HepG2 (cell line): ENCODE data around the gene TPST1. TPM values are rescaled to one million over a fixed set of nuclear protein-coding genes. Genes with fewer than 3 reads are reported as not detected.

ENCODE experiments used
- ATAC-seq: fragments of 200-7000 bp; cut with Tn5 transposase; 3 replicates; pipeline ENCODE4 v1.9.1; 2020; ENCODE audit warnings: mild to moderate bottlenecking, moderate library complexity
- BruUV-seq: library from RNA; stranded (reverse); fragments of 400-500 nt; replicated peaks from 2 replicates; lab custom pipeline; 2021; lab: Mats Ljungman, UMichigan
- CTCF ChIA-PET: fragments of 300-600 bp; formaldehyde crosslinking; extraction: SDS; loops from one replicate; lab custom pipeline; 2021; ENCODE audit warnings: low total read pairs, inconsistent platforms, low intra/inter-chr PET ratio; lab: Yijun Ruan, JAX
- POLR2A ChIA-PET: fragments of 350-600 bp; sonication (Branson Sonifier 250); formaldehyde crosslinking; loops from one replicate; lab custom pipeline; 2020; ENCODE audit warnings: antibody characterized with exemption, inconsistent platforms; lab: Yijun Ruan, JAX
- DNase-seq: peaks from one replicate; pipeline ENCODE4 v3.0.0-alpha.2; 2015; ENCODE audit warnings: low spot score
- FAIRE-seq: peaks from 3 replicates; lab custom pipeline; 2011; peaks lifted over from hg19 to GRCh38; lab: Jason Lieb, UNC
- H2AFZ ChIP-seq: one replicate; pipeline ENCODE4 v1.6.1; 2011; ENCODE audit warnings: low read length, inconsistent platforms
- H3K27ac ChIP-seq: fragments of 300-600 bp; 3 replicates; pipeline ENCODE4 v1.8.0; 2011; ENCODE audit warnings: mixed run types, mild to moderate bottlenecking, mixed read lengths, low read length, inconsistent platforms; ENCODE audit not compliant: insufficient read depth; ENCODE audit errors: extremely low read length
- H3K27me3 ChIP-seq, 2 experiments: fragments of 200-600 bp in 1 of 2; 2 replicates in 1 of 2; 3 replicates in 1 of 2; pipeline versions ENCODE4 v1.6.0 to v1.8.0; 2011; ENCODE audit warnings: low read length in 2 of 2, mild to moderate bottlenecking in 2 of 2, moderate library complexity in 2 of 2, inconsistent platforms in 1 of 2; ENCODE audit not compliant: insufficient read depth in 2 of 2, control insufficient read depth in 1 of 2
- H3K36me3 ChIP-seq, 2 experiments: fragments of 200-600 bp in 1 of 2; replicated peaks in 1 of 2; 2 replicates in 1 of 2; 3 replicates in 1 of 2; pipeline versions ENCODE4 v1.5.1 to v1.8.0; 2011; ENCODE audit warnings: low read length in 2 of 2, inconsistent platforms in 1 of 2; ENCODE audit not compliant: insufficient read depth in 2 of 2, control insufficient read depth in 1 of 2
- H3K4me1 ChIP-seq: 2 replicates; pipeline ENCODE4 v1.5.1; 2012; ENCODE audit warnings: low read length, inconsistent platforms; ENCODE audit not compliant: insufficient read depth
- H3K4me2 ChIP-seq: 2 replicates; pipeline ENCODE4 v1.6.0; 2011; ENCODE audit warnings: low read depth, low read length, inconsistent platforms
- H3K4me3 ChIP-seq, 3 experiments: fragments of 200-600 bp in 1 of 3; sonication (generic), shearing (Covaris generic) in 1 of 3; replicated peaks in 1 of 3; 2 replicates each; pipeline ENCODE4 v1.5.1; 2011 to 2016; ENCODE audit warnings: low read length in 3 of 3, inconsistent platforms in 2 of 3, low read depth in 2 of 3, mild to moderate bottlenecking in 2 of 3, control low read depth in 1 of 3, mixed read lengths in 1 of 3; ENCODE audit not compliant: insufficient read depth in 1 of 3
- H3K79me2 ChIP-seq: one replicate; pipeline ENCODE4 v1.6.1; 2011; ENCODE audit warnings: low read length, inconsistent platforms; ENCODE audit not compliant: insufficient read depth
- H3K9ac ChIP-seq: 2 replicates; pipeline ENCODE4 v1.6.0; 2011; ENCODE audit warnings: mild to moderate bottlenecking, low read depth, low read length, inconsistent platforms; ENCODE audit not compliant: insufficient read depth
- H3K9me3 ChIP-seq: 2 replicates; pipeline ENCODE4 v1.5.1; 2012; ENCODE audit warnings: mild to moderate bottlenecking, low read length
- H4K20me1 ChIP-seq: 2 replicates; pipeline ENCODE4 v1.6.0; 2011; ENCODE audit warnings: inconsistent platforms, mild to moderate bottlenecking, low read length, moderate library complexity; ENCODE audit not compliant: insufficient read depth
- BRF2 ChIP-seq: sonication (generic); formaldehyde crosslinking; IDR thresholded peaks from 2 replicates; pipeline ENCODE4 v1.8.1; 2022; ENCODE audit warnings: mild to moderate bottlenecking, missing genetic modification reagents
- DNMT3B ChIP-seq: conservative IDR thresholded peaks from 2 replicates; pipeline ENCODE4 v1.6.1; 2016; ENCODE audit warnings: missing biosample characterization, control low read depth
- IRF2 ChIP-seq: IDR thresholded peaks from 2 replicates; pipeline ENCODE4 v1.6.1; 2018; ENCODE audit warnings: missing genetic modification reagents, missing compliant biosample characterization
- ISX ChIP-seq: sonication (generic); formaldehyde crosslinking; conservative IDR thresholded peaks from 2 replicates; pipeline ENCODE4 v1.5.0; 2020; ENCODE audit warnings: missing genetic modification reagents
- LCORL ChIP-seq, 2 experiments: fragments of 450-650 bp in 1 of 2; sonication (generic) in 1 of 2; formaldehyde crosslinking in 1 of 2; IDR thresholded peaks; 2 replicates each; pipeline versions ENCODE4 v1.5.0 to v1.6.1; 2017 to 2020; ENCODE audit warnings: antibody characterized with exemption in 1 of 2, missing genetic modification reagents in 1 of 2
- PAF1 ChIP-seq: IDR thresholded peaks from 2 replicates; pipeline ENCODE4 v1.6.1; 2016; ENCODE audit warnings: missing genetic modification reagents, missing compliant biosample characterization
- RBAK ChIP-seq: sonication (generic); formaldehyde crosslinking; IDR thresholded peaks from 2 replicates; pipeline ENCODE4 v1.5.1; 2020; ENCODE audit warnings: mild to moderate bottlenecking, missing genetic modification reagents
- TCF7L2 ChIP-seq: IDR thresholded peaks from 2 replicates; pipeline ENCODE4 v1.6.1; 2011; ENCODE audit warnings: mild to moderate bottlenecking, low read depth, low read length, moderate library complexity
- ZNF317 ChIP-seq: sonication (generic); formaldehyde crosslinking; IDR thresholded peaks from 2 replicates; pipeline ENCODE4 v1.5.0; 2020; ENCODE audit warnings: mild to moderate bottlenecking, missing genetic modification reagents
- ZNF318 ChIP-seq: sonication (generic); formaldehyde crosslinking; IDR thresholded peaks from 2 replicates; pipeline ENCODE4 v1.4.0; 2020; ENCODE audit warnings: mild to moderate bottlenecking, missing genetic modification reagents
- ZNF441 ChIP-seq: sonication (generic); formaldehyde crosslinking; IDR thresholded peaks from 2 replicates; pipeline ENCODE4 v1.7.0; 2021; ENCODE audit warnings: missing genetic modification reagents, borderline replicate concordance
- ZNF446 ChIP-seq: sonication (generic); formaldehyde crosslinking; IDR thresholded peaks from 2 replicates; pipeline ENCODE4 v1.5.0; 2020; ENCODE audit warnings: mild to moderate bottlenecking, missing genetic modification reagents
- ZNF563 ChIP-seq: sonication (generic); formaldehyde crosslinking; IDR thresholded peaks from 2 replicates; pipeline ENCODE4 v1.8.0; 2022; ENCODE audit warnings: mild to moderate bottlenecking, moderate library complexity, missing genetic modification reagents
- WGBS: methylation state at CpG from one replicate; pipeline ENCODE4 v1.1.6; 2017; ENCODE audit warnings: low lambda C conversion rate; 5-methylcytosine and 5-hydroxymethylcytosine counted together
- in situ Hi-C: cut with HindIII; loops from 2 replicates; pipeline ENCODE4 v1.10.0; 2017; ENCODE audit warnings: low pct_unique_long_range_greater_than_20kb; ENCODE audit not compliant: extremely low pct_ligation_motif_present
- intact Hi-C: fragments of 100-400 bp; cut with micrococcal nuclease; formaldehyde crosslinking; loops from one replicate; pipeline ENCODE4 v1.10.0; 2022; ENCODE audit not compliant: unreplicated experiment
- polyA plus RNA-seq, 8 experiments: library from polyadenylated mRNA; depleted of rRNA in 3 of 8; stranded (reverse) in 7 of 8; unstranded in 1 of 8; fragments of >200 nt; fragmentation: Illumina TruSeq in 4 of 8; extraction: Trizol in 4 of 8; gene quantifications; 2 replicates each; pipeline versions ENCODE4 v1.2.1 to v1.2.3, GENCODE V29; 2011 to 2016; ENCODE audit warnings: low read depth in 4 of 8, missing spikeins in 1 of 8, mixed read lengths in 1 of 8; ENCODE audit not compliant: insufficient read depth in 1 of 8
- total RNA-seq, 5 experiments: library from RNA; depleted of rRNA; stranded (reverse); fragments of >200 nt; fragmentation: Illumina TruSeq; extraction: Trizol; gene quantifications; 2 replicates each; pipeline ENCODE4 v1.2.3, GENCODE V29; 2016; ENCODE audit warnings: low read depth in 1 of 5
- TF ChIP-seq, protein P1 (sequence below): IDR thresholded peaks from 2 replicates; pipeline ENCODE4 v1.6.1; 2018; ENCODE audit warnings: missing genetic modification reagents
- TF ChIP-seq, protein P2 (sequence below): sonication (generic); formaldehyde crosslinking; IDR thresholded peaks from 2 replicates; pipeline ENCODE4 v1.4.0; 2020; ENCODE audit warnings: missing genetic modification reagents; ENCODE audit errors: not compliant biosample characterization

Gene TPST1
- total and polyA plus RNA-seq, 2 of the 13 experiments (the other 11 are each of a cell fraction or from before 2014, with no cell fraction given) = 24.3 to 34.1 TPM

- Histone ChIP-seq H4K20me1 (no peaks in the 10 kb centered on the region), H2AFZ (no peak overlapping the region), H3K4me3 (no peak overlapping the region), H3K27me3 (no peaks in the 10 kb centered on the region; a peak in 1 of 5 replicates), H3K36me3 (peaks cover 4 to 13% of the 10 kb centered on the region in 2 experiments; a peak in 3 of 5 replicates), H3K27ac (no peak overlapping the region), H3K79me2 (peaks cover 27% of the 10 kb centered on the region), H3K4me2 (0 out of 2 replicates have a peak overlapping the region, but pooled peaks have one; percentile 18), H3K9ac (no peak overlapping the region), H3K9me3 (no peaks in the 10 kb centered on the region), H3K4me1 (peaks cover 48% of the 10 kb centered on the region)
- in situ Hi-C loops (no loop called here), intact Hi-C loops (loop anchor here (5.0 kb wide), 1 partner anchor 285 kb away; no protein-coding TSS in a partner anchor)
- CTCF ChIA-PET = no interaction called here
- DNase-seq = no peak
- no peak for ATAC-seq
- no TSS peak for BruUV-seq
- POLR2A ChIA-PET = no interaction called here
- 91% methylated on average over 3 of the region's 3 CpGs for WGBS
- no peak for FAIRE-seq
- TF ChIP-seq BRF2 = no peak
- TF ChIP-seq, protein P1, sequence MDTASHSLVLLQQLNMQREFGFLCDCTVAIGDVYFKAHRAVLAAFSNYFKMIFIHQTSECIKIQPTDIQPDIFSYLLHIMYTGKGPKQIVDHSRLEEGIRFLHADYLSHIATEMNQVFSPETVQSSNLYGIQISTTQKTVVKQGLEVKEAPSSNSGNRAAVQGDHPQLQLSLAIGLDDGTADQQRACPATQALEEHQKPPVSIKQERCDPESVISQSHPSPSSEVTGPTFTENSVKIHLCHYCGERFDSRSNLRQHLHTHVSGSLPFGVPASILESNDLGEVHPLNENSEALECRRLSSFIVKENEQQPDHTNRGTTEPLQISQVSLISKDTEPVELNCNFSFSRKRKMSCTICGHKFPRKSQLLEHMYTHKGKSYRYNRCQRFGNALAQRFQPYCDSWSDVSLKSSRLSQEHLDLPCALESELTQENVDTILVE = no peak
- TF ChIP-seq LCORL (IDR thresholded peaks at IDR 0.05) = no peak
- TF ChIP-seq LCORL (CRISPR knock-in tag; IDR thresholded peaks at IDR 0.05) = no peak
- no peak for TF ChIP-seq RBAK
- TF ChIP-seq, protein P2, sequence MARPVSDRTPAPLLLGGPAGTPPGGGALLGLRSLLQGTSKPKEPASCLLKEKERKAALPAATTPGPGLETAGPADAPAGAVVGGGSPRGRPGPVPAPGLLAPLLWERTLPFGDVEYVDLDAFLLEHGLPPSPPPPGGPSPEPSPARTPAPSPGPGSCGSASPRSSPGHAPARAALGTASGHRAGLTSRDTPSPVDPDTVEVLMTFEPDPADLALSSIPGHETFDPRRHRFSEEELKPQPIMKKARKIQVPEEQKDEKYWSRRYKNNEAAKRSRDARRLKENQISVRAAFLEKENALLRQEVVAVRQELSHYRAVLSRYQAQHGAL (CRISPR knock-in tag) = no peak
- no peak for TF ChIP-seq TCF7L2
- TF ChIP-seq PAF1 (CRISPR knock-in tag) = no peak
- no peak for TF ChIP-seq ZNF441 (CRISPR knock-in tag)
- no peak for TF ChIP-seq ZNF318 (CRISPR knock-in tag)
- no peak for TF ChIP-seq DNMT3B (CRISPR knock-in tag)
- no peak for TF ChIP-seq ZNF563
- TF ChIP-seq ISX (CRISPR knock-in tag) = no peak
- TF ChIP-seq ZNF446 (CRISPR knock-in tag) = no peak
- no peak for TF ChIP-seq IRF2 (CRISPR knock-in tag)
- no peak for TF ChIP-seq ZNF317 (CRISPR knock-in tag)
These were observed 2.4 kb downstream of the TPST1 start for GRCh38 chr7:66207540-66207939.
